Right renal cortex interstitium (tissue), 3 donors: ENCODE measurements around the gene SCT. TPM values are rescaled to one million over a fixed set of nuclear protein-coding genes. Genes with fewer than 3 reads are reported as not detected.

ENCODE experiments used
- DNase-seq, 3 donors: peaks; one replicate each; pipeline ENCODE4 v3.0.0-alpha.2; 2013; ENCODE audit warnings: low read depth in 3 of 3, low spot score in 2 of 3
- polyA plus RNA-seq, 3 donors: library from polyadenylated mRNA; unstranded; fragments of 120-200 nt; gene quantifications; one replicate each; pipeline ENCODE4 v1.2.1, GENCODE V29; 2013; ENCODE audit not compliant: insufficient read length in 3 of 3

SCT gene
- polyA plus RNA-seq, 3 donors: 0.76 to 1.6 (median 1.5) TPM

DNA sequence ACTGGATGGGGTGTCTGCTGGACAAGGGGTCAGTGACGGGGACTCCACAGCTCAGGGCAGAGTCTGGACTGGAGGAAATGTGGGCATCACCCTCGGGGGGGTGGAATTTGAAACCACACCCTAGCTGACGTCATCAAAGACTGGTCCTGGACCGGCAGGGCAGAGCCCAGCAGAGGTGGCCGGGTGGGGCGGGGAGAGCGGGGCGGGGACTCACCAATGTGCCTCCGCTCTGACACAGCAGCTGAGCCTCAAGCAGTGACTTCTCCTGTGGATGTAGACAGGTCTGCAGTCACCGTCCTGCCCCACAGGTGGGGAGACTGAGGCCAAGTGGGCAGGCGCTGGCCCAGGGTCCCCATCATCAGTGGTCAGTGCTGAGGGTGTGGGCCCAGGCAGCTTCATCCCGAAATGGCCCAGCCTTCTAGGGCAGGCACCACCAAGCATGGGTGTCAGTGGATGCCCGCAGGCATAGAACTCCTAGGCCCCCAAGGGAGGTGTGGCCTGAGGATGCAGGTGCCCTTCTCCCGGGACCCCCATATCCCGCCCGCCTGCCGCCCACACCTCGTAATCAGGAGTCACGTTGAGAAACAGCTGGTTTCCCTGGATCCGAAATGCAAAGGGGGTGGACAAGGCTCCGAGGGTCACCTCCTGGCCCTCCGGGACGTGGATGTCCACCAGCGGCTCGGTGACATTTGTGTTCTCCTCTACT is 2.8 kb downstream of the SCT start:
- DNase-seq: no peak

DNA sequence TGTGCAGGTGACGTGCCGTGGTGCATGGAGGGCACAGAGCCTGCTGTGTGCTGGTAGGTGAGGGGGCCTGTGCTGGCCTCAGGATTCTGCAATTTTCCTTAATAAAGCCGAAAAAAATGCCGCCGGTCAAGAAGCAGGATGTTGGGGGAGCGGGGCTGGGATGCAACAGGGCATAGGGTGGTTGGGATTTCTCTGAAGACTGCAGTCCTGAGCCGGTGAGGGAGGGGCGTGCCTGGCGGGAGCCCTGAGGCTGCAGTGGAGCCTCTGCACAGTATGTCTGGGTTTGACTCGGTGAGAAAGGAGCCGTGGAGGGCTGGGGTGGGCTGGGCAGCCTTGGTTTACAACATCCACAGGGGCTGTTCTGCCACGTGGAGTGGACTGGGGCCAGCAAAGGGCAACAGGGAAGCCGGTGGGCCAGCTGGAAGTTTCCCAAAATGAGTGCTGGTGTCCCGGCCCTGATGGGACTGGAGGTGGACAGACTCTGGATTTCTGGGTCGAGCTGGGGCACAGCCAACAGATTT is 3.6 kb downstream of the SCT start:
- no peak for DNase-seq

DNA sequence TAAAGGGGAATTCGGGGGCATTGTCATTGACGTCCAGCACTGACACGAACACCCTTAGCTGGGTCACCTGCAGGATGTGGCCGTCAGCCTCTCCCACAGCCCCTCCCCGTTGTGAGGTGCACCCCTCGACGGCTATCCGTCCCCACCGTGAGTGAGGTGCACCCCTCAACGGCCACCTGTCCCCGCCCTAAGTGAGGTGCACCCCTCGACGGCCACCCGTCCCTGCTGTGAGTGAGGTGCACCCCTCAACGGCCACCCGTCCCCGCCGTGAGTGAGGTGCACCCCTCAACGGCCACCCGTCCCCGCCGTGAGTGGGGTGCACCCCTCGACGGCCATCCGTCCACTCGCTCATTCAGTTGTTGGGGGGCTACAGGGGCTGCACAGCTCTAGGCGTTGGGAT is 5.1 kb downstream of the SCT start:
- no peak for DNase-seq

DNA sequence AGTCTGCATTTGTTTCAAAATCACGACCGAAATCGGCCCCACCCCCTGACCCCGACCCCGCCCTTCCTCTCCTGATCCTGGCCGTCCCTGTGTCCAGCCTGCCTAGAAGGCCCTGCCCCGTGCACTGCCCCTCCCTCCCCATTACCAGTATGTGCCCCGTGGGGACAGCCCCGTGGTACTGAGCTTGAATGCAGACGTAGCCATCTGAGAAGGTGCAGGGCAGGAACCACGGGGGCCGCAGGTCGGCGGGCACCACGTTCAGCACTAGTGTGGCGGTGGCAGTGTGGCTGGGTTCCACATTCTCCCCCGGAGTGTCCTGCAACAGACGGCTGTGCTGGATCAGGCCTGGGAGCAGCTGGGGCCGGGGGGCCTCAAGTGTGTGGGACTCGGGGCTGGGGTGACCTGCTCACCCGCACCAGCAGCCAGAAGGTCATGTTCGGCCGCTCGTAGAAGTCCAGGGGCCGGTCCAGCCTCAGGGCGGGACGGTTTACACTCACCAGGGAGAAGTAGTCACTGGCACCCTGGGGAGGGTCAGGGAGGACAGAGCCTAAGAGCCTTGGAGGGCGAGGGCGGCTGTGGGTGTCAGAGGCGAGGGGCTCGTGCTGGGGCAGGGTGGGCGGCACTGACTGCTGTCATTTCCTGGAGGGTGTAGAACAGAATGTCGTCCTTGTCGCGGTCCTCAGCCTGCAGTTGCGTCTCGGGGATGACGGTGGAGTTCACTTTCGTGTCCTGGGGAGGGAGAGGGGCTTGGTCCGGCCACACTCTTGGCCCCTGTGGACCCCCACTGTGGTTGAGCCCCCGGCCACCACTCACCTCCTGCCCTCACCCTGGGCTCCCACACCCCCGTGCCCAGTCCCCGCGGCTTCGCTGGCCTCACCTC is 5.8 kb downstream of the SCT start:
- no peak for DNase-seq

DNA sequence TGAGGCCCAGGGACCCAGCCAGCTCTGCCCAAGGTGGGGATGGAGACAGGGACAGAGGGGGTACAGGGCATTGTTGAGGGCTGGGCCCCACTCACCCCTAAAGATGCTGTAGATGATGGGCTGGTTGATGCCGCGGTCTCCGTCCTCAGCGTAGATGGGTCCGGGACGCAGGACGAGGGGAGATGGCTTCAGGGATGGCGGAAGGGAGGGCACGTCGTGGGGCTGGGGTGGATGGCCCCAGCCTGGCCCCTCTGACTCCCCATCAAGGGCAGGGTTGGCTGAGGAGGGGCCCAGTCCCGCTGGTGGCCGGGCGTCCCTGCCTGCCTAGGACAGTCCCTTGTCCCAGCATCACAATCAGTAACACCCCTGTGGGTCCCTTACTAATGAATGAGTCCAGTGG is 6.8 kb downstream of the SCT start:
- DNase-seq: no peak

DNA sequence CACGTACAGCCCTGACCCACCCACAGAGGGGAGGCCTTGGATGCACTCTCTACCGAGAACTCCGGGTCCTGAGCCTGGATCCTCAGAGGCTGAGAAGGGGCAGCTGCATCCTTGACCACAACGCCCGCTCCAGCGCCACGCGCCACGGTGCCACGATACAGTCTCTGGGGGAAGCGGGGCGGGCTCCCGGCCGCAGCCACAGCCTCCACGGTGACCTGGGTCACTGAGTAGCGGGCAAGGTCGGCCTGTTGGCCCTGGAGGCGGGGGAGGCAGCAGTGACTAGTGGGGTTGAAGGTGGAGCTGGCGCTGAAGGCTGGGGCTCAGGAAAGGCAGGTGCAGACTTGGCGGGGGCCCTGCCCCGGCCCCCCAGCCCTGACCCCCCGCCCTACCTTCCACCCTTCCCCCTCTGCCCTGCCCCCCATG is 7.3 kb downstream of the SCT start:
- no peak for DNase-seq

DNA sequence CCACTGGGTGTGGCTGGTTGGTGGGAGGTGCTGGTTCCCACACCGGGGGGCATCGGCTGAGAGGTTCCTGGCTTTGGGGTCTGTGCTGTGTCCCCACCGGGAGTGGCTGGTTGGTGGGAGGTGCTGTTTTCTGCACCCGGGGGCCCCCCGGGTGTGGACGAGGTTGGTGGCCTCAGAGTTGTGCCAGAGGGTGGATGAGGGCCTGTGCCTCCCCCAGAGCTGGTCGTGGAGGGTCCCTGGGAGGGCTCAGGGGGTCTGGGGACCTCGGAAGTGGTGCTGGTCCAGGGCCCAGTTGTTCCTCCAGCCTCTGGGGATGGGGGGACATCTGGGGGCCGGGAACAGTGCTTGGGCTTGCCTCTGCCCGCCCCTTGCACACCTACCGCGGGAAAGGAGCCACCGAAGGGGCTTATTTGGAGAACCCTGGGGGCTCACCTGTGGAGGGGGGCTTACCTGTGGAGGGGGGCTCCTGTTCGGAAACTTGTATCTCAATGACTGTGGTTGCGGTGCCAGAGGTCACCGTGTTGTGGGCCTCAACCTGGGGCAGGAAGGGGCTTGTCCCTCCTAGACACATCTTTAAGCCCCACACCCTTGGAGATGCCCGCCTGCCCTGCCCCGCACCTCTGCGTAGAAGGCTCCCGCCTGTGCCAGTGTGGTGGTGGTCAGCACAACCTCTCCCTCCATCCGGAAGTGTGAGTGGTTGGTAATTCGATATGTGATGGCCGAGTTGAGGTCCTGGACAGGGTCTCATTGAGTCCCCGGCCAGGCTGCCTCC is 7.9 kb downstream of the SCT start:
- no peak for DNase-seq

DNA sequence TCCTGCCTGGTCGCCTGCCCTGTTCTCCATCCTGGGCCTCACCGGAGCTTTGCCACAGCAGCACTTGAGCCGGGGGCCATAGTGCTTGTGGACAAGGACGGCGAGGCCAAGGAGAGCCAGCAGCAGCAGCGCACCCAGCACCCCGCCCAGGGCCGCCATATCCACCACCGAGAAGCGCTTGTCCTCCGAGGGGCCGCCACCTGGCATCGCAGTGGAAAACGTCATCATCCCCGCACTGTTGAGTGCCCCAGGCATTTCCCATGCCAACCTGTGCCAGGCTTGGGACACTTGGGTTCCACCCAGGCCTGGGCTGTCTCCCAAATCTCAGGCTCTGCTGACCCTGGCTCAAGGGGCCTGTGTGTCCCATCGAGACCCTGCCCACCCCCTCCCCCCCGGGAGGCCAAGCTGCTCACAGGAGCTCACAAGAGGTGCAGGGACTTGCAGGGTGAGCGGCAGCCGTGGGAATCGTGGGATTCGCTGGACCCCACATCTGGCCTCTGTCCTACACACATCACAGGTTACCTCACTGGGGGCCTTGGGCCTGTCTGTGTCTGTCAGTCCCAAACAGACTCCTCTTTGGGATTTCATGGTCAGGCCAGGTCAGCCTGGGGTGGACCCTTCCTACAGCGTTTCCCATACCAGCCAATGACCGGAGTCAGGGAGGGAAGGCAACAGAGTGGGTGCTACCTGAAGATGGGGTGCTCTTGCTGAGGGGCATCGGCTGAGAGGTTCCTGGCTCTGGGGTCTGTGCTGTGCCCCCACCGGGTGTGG is 8.9 kb downstream of the SCT start:
- no peak for DNase-seq

DNA sequence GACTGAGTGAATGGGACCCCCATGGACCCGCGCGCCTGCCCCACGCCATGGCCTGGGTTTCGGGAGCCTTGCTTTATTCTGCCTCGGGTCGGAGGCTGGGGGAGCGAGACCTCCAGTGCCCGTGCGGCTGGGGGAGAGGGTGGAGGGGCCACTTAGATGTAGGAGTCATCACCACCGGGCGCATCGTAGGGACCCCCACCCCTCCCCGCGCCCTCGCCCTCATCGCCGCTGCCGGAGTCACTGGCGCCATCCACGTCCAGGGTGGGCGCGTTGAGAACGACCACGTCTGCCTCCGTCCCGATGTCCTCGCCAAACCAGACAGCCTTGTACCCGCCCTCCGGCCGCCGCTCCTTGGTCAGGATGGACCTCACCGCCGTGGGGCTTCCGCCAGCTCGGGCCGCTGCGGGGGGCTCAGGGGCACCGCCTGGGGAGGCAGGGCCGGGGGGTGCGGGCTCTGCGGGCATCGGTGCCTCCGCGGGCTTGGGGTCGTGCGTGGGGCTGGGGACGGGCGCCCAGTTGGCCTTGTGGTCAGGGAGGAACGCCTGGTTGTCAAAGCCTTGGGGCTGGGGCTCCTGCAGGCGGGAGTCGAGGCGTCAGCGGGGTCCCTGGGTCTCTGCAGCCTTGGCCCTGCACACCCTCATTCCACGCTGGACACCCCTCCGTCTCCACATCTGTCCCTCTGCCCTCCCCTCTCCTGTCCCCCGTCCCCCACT is 9.6 kb downstream of the SCT start:
- no peak for DNase-seq

DNA sequence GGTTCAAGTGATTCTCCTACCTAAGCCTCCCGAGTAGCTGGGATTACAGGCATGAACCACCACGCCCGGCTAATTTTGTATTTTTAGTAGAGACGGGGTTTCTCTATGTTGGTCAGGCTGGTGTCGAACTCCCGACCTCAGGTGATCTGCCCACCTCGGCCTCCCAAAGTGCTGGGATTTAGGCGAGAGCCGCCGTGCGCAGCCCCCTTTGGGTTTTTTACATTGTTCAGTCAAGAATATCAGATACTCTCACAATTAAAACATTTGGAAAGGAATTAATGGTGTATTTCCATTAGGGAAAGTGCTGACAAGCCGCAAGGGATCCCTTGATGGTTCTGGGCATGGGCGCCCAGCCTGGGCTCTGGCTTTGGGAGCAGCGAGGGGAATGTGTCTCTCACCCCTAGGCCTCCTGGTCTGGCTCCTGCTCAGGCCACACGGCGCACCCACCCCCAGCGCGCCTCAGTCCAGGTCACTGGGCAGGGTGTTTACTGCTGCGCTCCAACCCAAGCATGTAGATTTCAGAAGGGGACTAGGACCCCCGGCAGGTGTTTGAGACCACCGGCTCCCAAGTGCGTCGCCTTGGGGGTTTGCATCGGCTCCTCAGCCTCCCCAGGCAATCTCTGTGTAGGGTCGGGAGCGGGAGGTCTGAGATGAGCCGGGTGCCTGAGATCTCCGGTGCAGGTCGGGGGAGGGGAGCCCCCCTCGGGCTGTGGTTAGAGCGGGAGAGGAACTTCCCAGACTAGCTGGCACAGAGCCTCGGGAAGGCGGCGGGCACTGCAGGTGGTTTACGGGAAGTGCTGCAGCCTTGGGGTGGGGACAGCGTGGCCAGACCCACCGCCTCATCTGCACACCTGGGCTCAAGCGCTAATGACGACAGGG is 10.4 kb downstream of the SCT start:
- no peak for DNase-seq

DNA sequence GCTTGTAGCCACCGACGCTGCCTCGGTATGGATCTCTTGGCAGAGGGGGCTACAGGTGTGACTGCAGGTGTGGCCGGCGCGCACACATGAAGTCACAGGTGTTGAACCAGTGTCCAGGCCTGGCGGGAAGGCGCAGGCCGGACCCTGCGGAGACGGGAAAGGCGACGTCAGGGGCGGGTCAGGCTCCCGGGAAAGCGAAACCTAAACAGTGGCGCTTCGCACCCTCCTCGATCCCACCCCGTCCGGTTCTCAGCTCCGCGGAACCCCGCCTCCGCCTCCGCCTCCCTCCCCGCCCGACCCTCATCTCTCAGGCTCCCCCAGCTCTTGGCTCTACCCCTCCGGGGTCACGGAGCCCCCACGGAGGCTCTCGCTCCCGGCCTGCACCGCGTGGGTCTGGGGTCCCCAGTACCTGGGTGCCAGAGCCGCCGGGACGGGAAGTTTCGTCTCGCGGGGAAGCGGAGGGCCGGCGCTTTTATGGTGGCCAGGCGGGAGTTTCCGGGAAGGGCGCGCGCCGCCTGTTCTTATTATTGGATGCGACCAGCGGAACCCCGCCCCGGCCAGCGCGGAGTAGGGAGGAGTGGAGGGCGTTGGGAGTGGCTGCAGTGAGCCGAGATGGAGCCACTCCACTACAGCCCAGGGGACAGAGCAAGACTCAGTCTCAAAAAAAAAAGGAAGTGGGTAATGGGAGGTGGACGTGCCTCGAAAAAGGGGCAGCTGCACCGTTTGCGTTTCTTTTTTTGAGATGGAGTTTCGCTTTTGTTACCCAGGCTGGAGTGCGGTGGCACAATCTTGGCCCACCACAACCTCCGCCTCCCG is 11.3 kb downstream of the SCT start, which contains the start of gene IRF7:
Gene IRF7, minus strand, starts transcription at position 447 of the 816 bp plus-strand sequence. CDS start 586 bp downstream, outside the sequence.
- DNase-seq: peak; percentile 70 to 88 (median 82)

DNA sequence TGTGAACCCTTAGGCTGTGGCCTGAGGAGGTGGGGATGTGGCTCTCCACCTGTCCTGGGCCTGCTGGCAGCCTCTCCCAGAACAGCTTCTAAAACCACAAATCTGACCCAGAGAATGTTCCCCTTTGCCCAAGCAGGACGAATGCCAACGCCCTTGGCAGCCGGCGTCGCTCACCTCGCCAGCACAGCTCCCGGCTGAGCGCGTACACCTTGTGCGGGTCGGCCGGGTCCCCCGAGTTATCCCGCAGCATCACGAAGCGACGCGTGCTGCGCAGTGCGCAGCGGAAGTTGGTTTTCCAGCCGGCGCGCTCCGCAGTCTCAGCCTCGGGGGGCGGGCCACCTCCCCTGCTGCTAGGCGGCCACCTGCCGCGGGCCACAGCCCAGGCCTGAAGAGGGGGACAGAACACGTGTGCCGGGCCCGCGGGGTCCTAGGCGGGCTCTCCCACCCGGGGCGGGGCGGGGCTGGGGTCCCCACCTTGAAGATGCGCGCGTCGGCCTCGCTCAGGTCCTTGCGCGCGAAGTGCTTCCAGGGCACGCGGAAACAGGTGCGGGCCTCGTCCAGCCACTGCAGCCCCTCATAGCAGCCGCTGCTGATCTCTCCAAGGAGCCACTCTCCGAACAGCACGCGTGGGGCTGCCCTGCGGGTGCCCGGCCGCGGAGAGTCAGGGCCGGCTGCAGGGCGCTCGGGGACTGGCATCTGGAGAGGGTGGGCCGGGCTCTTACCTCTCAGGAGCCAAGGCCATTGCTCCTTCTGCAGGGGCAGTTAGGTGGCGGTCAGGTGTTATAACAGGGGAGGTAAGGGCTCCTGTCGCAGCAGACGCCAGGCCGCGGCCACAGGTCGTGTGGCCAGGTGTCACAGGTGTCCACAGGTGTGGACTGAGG is 12.1 kb downstream of the SCT start:
- no peak for DNase-seq

DNA sequence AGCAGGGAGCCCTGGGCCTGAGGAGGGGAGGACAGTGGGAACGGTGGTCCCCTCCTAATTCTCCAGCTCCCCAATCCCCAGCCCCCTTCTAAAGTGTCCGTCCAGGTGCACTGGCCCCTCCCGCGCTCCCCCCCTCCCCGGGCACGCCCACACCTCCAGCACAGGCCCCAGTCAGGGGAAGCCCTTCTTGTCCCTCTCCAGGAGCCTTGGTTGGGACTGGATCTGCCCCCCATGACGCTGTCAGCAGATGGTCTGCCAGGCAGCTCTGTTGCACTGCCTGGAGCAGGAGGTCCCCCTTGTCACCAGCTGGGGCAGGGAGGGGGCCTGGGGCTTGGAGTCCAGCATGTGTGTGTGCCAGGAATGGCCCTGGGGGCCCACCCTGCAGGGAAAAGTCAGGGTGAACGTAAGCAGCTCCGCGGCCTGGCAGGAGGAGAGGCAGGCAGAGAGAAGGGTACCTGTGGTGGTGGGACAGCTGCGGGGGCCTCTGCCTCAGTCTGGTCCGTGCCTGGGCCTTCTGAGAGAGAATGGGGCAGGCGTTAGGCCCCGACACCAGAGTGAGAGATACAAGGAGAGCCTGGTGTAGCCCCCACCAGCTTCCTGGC is 12.9 kb downstream of the SCT start:
- DNase-seq: no peak

DNA sequence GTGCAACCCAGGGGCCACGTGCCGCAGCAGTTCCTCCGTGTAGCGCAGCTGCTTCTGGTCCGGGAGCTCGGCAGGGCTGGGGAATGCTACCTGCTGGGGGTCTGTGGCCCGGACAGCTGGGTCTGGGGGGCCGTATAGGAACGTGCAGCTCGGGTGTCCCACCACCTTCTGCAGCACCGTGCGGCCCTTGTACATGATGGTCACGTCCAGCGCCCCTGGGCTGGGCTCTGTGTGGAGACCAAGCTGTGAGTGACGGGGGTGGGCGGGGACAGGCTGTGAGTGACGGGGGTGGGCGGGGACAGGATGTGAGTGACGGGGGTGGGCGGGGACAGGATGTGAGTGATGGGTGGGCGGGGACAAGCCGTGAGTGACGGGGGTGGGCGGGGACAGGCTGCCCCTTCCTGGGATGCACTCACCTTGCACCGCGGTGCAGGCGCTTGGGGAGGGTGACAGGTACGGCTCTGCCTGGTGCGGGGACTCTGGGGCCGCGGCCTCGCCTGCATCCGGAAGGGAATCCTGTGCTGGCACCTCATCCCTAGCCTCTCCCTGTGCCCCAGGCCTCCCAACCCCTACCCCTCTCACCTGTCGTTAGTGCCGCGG is 13.5 kb downstream of the SCT start:
- DNase-seq: no peak

DNA sequence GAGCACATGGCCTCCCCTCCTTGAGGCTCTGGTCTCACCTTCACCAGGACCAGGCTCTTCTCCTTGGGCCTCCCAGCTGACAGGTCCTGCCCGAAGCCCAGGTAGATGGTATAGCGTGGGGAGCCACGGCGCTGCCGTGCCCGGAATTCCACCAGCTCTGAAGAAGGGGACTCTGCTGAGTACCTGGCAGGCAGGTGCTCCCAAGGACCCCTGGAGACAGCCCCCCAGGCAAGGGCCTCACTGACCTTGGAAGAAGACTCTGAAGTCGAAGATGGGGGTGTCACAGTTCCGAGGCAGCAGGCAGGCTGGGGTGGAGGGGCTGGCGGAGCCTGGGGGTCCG is 14.1 kb downstream of the SCT start:
- no peak for DNase-seq
